Gastroesophageal sphincter (tissue), 3 donors: ENCODE data around the gene CXorf49B.
"Not testable (repeated sequence)": the region's sequence is repeated elsewhere in the genome, so short reads cannot be mapped to it uniquely, and the experiment has no call there.

Source experiments
- CTCF ChIP-seq, 4 experiments: fragments of 200-600 bp in 2 of 4; fragments of 450-650 bp in 2 of 4; sonication (generic) in 1 of 4; IDR thresholded peaks; one replicate each; pipeline ENCODE4 v1.5.1; 2017 to 2019; ENCODE audit warnings: antibody characterized with exemption in 4 of 4, mild to moderate bottlenecking in 2 of 4, moderate library complexity in 2 of 4
- EP300 ChIP-seq: sonication (generic); formaldehyde crosslinking; IDR thresholded peaks from one replicate; pipeline ENCODE4 v1.6.1; 2017; ENCODE audit warnings: antibody characterized with exemption, mild to moderate bottlenecking
- POLR2A ChIP-seq, 2 donors: fragments of 450-650 bp; IDR thresholded peaks; one replicate each; pipeline ENCODE4 v1.6.1; 2017; ENCODE audit warnings: antibody characterized with exemption in 2 of 2, mild to moderate bottlenecking in 2 of 2, moderate library complexity in 1 of 2
- POLR2AphosphoS5 ChIP-seq: sonication (generic); formaldehyde crosslinking; IDR thresholded peaks from one replicate; pipeline ENCODE4 v1.6.1; 2017; ENCODE audit warnings: antibody characterized with exemption

DNA sequence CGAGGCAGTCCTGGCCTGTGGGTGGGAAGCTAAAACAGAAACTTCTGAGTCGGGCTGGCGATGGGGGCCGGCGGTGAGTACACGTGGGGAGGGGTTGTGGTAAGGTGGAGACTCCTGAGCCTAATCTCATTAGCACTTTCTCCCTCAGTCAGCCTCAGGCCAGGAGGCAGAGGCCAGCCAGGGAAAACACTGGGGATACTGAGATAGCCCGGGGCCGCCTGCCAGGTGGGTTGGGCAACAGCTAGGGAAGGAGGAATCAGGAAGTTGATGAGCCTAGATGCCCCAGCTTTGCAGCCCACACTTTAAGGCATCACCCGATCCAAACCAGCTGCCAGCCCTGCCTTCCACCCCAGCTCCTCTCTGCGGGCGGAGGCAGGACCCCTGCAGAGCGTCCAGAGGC, 46.8 kb upstream of the CXorf49B start:
- TF ChIP-seq CTCF (IDR thresholded peaks at IDR 0.05); POLR2A (IDR thresholded peaks at IDR 0.05); POLR2AphosphoS5; EP300: not testable (repeated sequence)
